Uterus (tissue), 2 donors: ENCODE measurements around the gene GPRC5C.

Experiments
- POLR2A ChIP-seq, 2 donors: fragments of 450-650 bp; IDR thresholded peaks; one replicate each; pipeline ENCODE4 v1.6.1; 2016; ENCODE audit warnings: antibody characterized with exemption in 2 of 2, mild to moderate bottlenecking in 1 of 2, moderate library complexity in 1 of 2
- TF ChIP-seq, protein P1 (sequence below), 4 experiments: fragments of 200-600 bp in 2 of 4; fragments of 450-650 bp in 2 of 4; sonication (generic) in 2 of 4; IDR thresholded peaks; one replicate each; pipeline ENCODE4 v1.5.1; 2016 to 2019; ENCODE audit warnings: antibody characterized with exemption in 4 of 4, mild to moderate bottlenecking in 2 of 4, moderate library complexity in 1 of 4

DNA sequence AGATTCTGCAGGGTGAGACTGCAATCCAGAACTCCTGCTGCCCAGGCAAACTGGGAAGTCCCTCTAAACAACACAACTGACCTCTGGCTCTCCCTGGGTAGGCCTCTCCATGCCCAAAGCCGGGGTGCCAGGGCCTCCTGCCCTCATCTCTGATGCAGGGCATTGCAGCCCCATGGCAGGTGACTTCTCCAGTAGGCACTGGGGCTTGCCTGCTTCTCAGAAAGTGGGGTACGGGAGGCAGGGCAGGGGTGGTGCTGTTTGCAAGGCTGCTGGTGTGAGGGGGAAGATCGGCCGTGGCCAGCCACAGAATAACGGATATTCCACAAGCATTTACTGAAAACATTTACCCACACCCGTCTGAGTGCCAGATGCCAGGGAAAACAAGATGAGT, 4.1 kb upstream of the GPRC5C start:
- TF ChIP-seq, protein P1, sequence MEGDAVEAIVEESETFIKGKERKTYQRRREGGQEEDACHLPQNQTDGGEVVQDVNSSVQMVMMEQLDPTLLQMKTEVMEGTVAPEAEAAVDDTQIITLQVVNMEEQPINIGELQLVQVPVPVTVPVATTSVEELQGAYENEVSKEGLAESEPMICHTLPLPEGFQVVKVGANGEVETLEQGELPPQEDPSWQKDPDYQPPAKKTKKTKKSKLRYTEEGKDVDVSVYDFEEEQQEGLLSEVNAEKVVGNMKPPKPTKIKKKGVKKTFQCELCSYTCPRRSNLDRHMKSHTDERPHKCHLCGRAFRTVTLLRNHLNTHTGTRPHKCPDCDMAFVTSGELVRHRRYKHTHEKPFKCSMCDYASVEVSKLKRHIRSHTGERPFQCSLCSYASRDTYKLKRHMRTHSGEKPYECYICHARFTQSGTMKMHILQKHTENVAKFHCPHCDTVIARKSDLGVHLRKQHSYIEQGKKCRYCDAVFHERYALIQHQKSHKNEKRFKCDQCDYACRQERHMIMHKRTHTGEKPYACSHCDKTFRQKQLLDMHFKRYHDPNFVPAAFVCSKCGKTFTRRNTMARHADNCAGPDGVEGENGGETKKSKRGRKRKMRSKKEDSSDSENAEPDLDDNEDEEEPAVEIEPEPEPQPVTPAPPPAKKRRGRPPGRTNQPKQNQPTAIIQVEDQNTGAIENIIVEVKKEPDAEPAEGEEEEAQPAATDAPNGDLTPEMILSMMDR (IDR thresholded peaks at IDR 0.05): no peak
- no peak for TF ChIP-seq POLR2A (IDR thresholded peaks at IDR 0.05)
